Tibial nerve (tissue), 4 donors: ENCODE results near the gene MMP17. TPM values are rescaled to one million over a fixed set of nuclear protein-coding genes. Genes with fewer than 3 reads are reported as not detected.
"Not testable (repeated sequence)": the region's sequence is repeated elsewhere in the genome, so short reads cannot be mapped to it uniquely, and the experiment has no call there.

Source experiments
- DNase-seq, 2 donors: peaks; one replicate each; pipeline ENCODE4 v3.0.0-alpha.2; 2019; ENCODE audit warnings: low spot score in 2 of 2
- H3K27ac ChIP-seq, 4 donors: fragments of 200-600 bp; sonication (generic) in 3 of 4; one replicate each; pipeline ENCODE4 v1.5.1; 2017 to 2019; ENCODE audit warnings: mild to moderate bottlenecking in 1 of 4
- H3K27me3 ChIP-seq, 2 donors: fragments of 200-600 bp; sonication (generic) in 1 of 2; one replicate each; pipeline versions ENCODE4 v1.5.1 to v1.6.0; 2017 to 2019
- H3K36me3 ChIP-seq, 3 donors: fragments of 200-600 bp; sonication (generic); one replicate each; pipeline ENCODE4 v1.5.1; 2018 to 2019
- H3K4me1 ChIP-seq, 4 donors: fragments of 200-600 bp; sonication (generic) in 3 of 4; one replicate each; pipeline ENCODE4 v1.5.1; 2017 to 2019
- H3K4me3 ChIP-seq, 4 donors: fragments of 200-600 bp; sonication (generic) in 3 of 4; one replicate each; pipeline ENCODE4 v1.5.1; 2017 to 2019; ENCODE audit warnings: mild to moderate bottlenecking in 1 of 4, moderate library complexity in 1 of 4
- H3K9me3 ChIP-seq, 4 donors: fragments of 200-600 bp; sonication (generic) in 3 of 4; one replicate each; pipeline ENCODE4 v1.5.1; 2017 to 2019
- EP300 ChIP-seq, 2 donors: sonication (generic); formaldehyde crosslinking; IDR thresholded peaks; one replicate each; pipeline ENCODE4 v1.6.1; 2017; ENCODE audit warnings: antibody characterized with exemption in 2 of 2, mild to moderate bottlenecking in 1 of 2
- POLR2A ChIP-seq, 2 donors: fragments of 450-650 bp; IDR thresholded peaks; one replicate each; pipeline ENCODE4 v1.6.1; 2017; ENCODE audit warnings: antibody characterized with exemption in 2 of 2, mild to moderate bottlenecking in 2 of 2, moderate library complexity in 2 of 2
- WGBS, 2 donors: methylation state at CpG; one replicate each; pipeline ENCODE4 v1.1.5; 2018; 5-methylcytosine and 5-hydroxymethylcytosine counted together
- total RNA-seq, 4 donors: library from RNA; depleted of rRNA; stranded (reverse); fragments of >200 nt; gene quantifications; one replicate each; pipeline ENCODE4 v1.1.0, GENCODE V29; 2016
- TF ChIP-seq, protein P1 (sequence below), 5 experiments: fragments of 200-600 bp in 3 of 5; fragments of 450-650 bp in 2 of 5; sonication (generic) in 3 of 5; IDR thresholded peaks; one replicate each; pipeline ENCODE4 v1.5.1; 2016 to 2019; ENCODE audit warnings: antibody characterized with exemption in 5 of 5, mild to moderate bottlenecking in 3 of 5, moderate library complexity in 2 of 5

The MMP17 gene
- total RNA-seq, 4 donors from 2014 or later = 10.9 to 65.3 (median 32.6) TPM

DNA sequence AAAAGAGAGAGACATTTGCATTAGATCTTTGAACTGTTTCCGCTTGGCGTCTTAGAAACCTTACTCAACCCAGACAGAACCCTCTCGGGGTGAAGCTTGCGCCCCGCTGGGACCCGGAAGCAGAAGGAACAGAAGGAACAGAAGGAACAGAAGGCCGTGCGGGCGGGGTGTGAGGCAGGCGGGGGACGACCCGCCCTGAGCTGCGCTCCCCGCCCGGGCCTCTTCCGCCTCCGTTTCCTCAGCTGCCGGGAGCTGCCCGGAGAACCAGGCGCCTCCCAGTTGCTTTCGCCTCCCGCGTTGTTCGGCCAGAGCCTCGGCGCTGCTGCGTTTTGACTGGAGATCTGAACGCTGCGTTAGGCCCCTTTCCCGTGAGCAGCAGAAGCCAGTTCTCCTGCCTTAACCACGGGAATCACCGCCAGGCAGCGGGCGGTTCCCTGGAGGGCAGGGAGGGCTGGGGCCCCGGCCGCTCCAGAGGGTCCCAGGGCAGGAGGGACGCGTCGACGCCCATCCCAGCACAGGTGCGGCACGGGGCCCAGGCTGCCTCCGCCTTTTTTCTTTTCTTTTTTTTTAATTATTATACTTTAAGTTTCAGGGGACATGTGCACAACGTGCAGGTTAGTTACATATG lies 19.3 kb upstream of the MMP17 start:
- Histone ChIP-seq H3K27ac (no peak overlapping the region), H3K9me3 (peaks cover 0 to 12% (median 0%) of the 10 kb centered on the region in 4 donors), H3K36me3 (no peaks in the 10 kb centered on the region), H3K27me3 (no peaks in the 10 kb centered on the region), H3K4me1 (peaks cover 0 to 7% (median 0%) of the 10 kb centered on the region in 4 donors), H3K4me3 (no peak overlapping the region)
- 84 to 89% methylated on average over 44 of the region's 44 CpGs for WGBS, 2 donors
- TF ChIP-seq POLR2A (IDR thresholded peaks at IDR 0.05) = no peak
- TF ChIP-seq, protein P1, sequence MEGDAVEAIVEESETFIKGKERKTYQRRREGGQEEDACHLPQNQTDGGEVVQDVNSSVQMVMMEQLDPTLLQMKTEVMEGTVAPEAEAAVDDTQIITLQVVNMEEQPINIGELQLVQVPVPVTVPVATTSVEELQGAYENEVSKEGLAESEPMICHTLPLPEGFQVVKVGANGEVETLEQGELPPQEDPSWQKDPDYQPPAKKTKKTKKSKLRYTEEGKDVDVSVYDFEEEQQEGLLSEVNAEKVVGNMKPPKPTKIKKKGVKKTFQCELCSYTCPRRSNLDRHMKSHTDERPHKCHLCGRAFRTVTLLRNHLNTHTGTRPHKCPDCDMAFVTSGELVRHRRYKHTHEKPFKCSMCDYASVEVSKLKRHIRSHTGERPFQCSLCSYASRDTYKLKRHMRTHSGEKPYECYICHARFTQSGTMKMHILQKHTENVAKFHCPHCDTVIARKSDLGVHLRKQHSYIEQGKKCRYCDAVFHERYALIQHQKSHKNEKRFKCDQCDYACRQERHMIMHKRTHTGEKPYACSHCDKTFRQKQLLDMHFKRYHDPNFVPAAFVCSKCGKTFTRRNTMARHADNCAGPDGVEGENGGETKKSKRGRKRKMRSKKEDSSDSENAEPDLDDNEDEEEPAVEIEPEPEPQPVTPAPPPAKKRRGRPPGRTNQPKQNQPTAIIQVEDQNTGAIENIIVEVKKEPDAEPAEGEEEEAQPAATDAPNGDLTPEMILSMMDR (IDR thresholded peaks at IDR 0.05) = no peak
- TF ChIP-seq EP300 (IDR thresholded peaks at IDR 0.05) = no peak
- no peak for DNase-seq

DNA sequence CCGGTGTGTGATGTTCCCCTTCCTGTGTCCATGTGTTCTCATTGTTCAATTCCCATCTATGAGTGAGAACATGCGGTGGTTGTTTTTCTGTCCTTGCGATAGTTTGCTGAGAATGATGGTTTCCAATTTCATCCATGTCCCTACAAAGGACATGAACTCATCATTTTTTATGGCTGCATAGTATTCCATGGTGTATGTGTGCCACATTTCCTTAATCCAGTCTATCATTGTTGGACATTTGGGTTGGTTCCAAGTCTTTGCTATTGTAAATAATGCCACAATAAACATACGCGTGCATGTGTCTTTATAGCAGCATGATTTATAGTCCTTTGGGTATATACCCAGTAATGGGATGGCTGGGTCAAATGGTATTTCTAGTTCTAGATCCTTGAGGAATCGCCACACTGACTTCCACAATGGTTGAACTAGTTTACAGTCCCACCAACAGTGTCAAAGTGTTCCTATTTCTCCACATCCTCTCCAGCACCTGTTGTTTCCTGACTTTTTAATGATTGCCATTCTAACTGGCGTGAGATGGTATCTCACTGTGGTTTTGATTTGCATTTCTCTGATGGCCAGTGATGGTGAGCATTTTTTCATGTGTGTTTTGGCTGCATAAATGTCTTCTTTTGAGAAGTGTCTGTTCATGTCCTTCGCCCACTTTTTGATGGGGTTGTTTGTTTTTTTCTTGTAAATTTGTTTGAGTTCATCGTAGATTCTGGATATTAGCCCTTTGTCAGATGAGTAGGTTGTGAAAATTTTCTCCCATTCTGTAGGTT lies 18.5 kb upstream of the MMP17 start:
- 96 to 98% methylated on average over 8 to 9 of the region's 9 CpGs for WGBS, 2 donors
- H3K27ac ChIP-seq, DNase-seq, H3K4me1 ChIP-seq, H3K27me3 ChIP-seq, H3K4me3 ChIP-seq, H3K36me3 ChIP-seq: not testable (repeated sequence)
- peaks cover 0 to 12% (median 0%) of the 10 kb centered on the region in 4 donors for H3K9me3 ChIP-seq

DNA sequence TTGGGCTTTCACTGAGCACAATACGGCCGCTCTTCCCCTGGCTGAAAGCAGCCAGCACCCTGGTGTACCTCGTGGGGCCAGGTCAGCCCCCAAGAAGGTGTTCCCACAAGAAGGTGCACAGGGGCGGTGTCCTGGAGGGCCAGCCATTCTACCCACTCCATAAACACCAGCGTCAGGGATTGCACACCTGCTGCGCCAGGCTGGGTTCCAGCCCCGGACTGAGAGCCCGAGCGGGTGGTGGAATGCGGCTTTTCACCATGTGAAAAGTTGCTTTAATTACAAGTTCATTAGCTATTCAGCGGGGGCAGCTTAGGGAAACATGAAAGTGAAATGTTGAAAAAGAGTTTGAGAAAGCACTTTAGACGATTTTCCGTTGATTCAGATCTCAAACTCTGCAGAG lies 17.5 kb upstream of the MMP17 start:
- no peak overlapping the region for H3K27ac ChIP-seq
- H3K4me1 ChIP-seq = no peaks in the 10 kb centered on the region
- 71% methylated on average over 13 of the region's 13 CpGs for WGBS, 2 donors
- H3K4me3 ChIP-seq = no peak overlapping the region
- DNase-seq = no peak
- no peaks in the 10 kb centered on the region for H3K36me3 ChIP-seq
- peaks cover 0 to 12% (median 0%) of the 10 kb centered on the region in 4 donors for H3K9me3 ChIP-seq
- TF ChIP-seq POLR2A (IDR thresholded peaks at IDR 0.05) (no peak), EP300 (IDR thresholded peaks at IDR 0.05) (no peak)
- TF ChIP-seq, protein P1 (IDR thresholded peaks at IDR 0.05) = no peak
- H3K27me3 ChIP-seq = no peaks in the 10 kb centered on the region

DNA sequence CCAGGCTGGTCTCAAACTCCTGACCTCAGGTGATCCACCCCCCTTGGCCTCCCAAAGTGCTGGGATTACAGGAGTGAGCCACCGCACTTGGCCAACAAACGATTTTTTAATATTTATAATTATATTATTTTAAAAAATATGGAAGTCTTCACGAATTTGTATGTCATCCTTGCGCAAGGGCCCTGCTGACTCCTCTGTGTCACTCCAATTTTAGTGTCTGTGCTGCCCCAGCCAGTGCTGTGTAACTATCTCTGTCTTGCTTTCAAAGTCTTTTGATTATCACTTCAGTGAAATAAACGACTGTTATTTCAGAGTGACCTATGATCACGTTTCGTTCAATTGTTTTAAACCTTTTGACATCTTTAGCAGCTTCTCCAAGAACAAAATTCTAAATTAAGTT lies 13.1 kb upstream of the MMP17 start:
- TF ChIP-seq EP300 (IDR thresholded peaks at IDR 0.05) = no peak
- 72 to 74% methylated on average over 7 of the region's 7 CpGs for WGBS, 2 donors
- no peak for DNase-seq
- Histone ChIP-seq H3K27me3 (no peaks in the 10 kb centered on the region), H3K4me1 (no peaks in the 10 kb centered on the region), H3K9me3 (peaks cover 0 to 12% (median 0%) of the 10 kb centered on the region in 4 donors), H3K4me3 (no peak overlapping the region), H3K27ac (no peak overlapping the region), H3K36me3 (no peaks in the 10 kb centered on the region)

DNA sequence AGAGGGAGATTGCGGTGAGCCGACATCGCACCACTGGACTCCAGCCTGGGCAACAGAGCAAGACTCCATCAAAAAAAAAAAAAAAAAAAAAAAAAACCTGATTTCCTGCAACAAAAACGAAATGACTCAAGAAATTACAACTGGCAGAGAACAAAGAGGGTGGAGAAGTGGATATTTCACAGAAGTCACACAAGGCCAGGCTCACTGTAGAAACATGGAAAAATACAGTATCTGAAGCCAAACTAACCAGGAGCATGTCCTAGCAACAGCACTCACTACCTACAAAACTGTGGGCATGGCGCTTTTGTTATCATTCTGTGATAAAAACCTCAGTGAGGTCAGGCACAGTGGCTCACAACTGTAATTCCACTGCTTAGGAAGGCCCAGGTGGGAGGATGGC lies 11.7 kb upstream of the MMP17 start:
- 60 to 71% methylated on average over 5 of the region's 5 CpGs for WGBS, 2 donors
- Histone ChIP-seq H3K27me3 (no peaks in the 10 kb centered on the region), H3K27ac (no peak overlapping the region), H3K36me3 (no peaks in the 10 kb centered on the region), H3K4me3 (no peak overlapping the region), H3K9me3 (peaks cover 0 to 12% (median 0%) of the 10 kb centered on the region in 4 donors), H3K4me1 (no peaks in the 10 kb centered on the region)
- DNase-seq = no peak
- TF ChIP-seq, protein P1 (IDR thresholded peaks at IDR 0.05) = no peak
- TF ChIP-seq EP300 (IDR thresholded peaks at IDR 0.05) = no peak
- TF ChIP-seq POLR2A (IDR thresholded peaks at IDR 0.05) = no peak

DNA sequence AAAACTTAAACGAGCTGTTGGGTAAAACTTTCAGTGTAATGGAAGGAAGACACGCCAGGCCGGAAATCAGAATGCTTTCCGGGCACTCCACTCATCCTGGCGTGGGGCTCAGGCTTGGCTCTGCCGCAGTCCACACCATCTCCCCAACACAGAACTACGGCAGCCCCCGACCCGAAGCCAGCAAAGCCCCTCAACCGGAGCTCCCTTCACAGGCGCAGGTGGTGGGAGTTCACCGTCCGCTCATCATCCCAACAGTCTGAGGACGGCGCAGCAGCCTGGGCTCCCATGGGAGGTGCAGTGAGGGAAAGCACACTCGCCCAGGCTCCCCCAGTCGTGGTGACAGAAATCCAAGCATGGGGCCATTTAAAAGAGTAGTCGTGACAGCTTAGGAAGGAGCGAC lies 11.0 kb upstream of the MMP17 start:
- no peaks in the 10 kb centered on the region for H3K36me3 ChIP-seq
- H3K4me3 ChIP-seq = no peak overlapping the region
- H3K27me3 ChIP-seq = no peaks in the 10 kb centered on the region
- no peak overlapping the region for H3K27ac ChIP-seq
- TF ChIP-seq POLR2A (IDR thresholded peaks at IDR 0.05) = no peak
- TF ChIP-seq, protein P1 (IDR thresholded peaks at IDR 0.05) = no peak
- TF ChIP-seq EP300 (IDR thresholded peaks at IDR 0.05) = no peak
- no peak for DNase-seq
- H3K9me3 ChIP-seq = peaks cover 0 to 12% (median 0%) of the 10 kb centered on the region in 4 donors
- 86 to 88% methylated on average over 19 of the region's 19 CpGs for WGBS, 2 donors
- H3K4me1 ChIP-seq = no peaks in the 10 kb centered on the region
